ENCODE data around the gene TMEFF2. TPM values are rescaled to one million over a fixed set of nuclear protein-coding genes. Genes with fewer than 3 reads are reported as not detected.

TMEFF2 gene
- total and polyA plus RNA-seq, 7 experiments from 2014 or later, result not detected

- Histone ChIP-seq H3K27me3 (ENCODE audit: control insufficient read depth in 2 of 2, insufficient read depth in 2 of 2, low read length in 2 of 2) (no peaks in the 10 kb centered on the region), H3K4me3 (ENCODE audit: low read length) (no peak overlapping the region), H3K9me3 (ENCODE audit: control insufficient read depth in 2 of 3, low read length in 3 of 3) (no peaks in the 10 kb centered on the region), H3K4me1 (ENCODE audit: control insufficient read depth in 2 of 2, insufficient read depth in 2 of 2, low read length in 2 of 2) (peaks cover 0 to 5% of the 10 kb centered on the region in 2 donors), H3K36me3 (ENCODE audit: control insufficient read depth in 2 of 3, insufficient read depth in 3 of 3, low read length in 3 of 3) (no peaks in the 10 kb centered on the region), H3K27ac (ENCODE audit: low read depth, low read length) (no peak overlapping the region)
- H3K27me3 Mint-ChIP-seq, result peaks cover 5 to 34% (median 11%) of the 10 kb centered on the region in 5 donors
- POLR2A ChIA-PET, result no interaction called here
- intact Hi-C loops (cut with micrococcal nuclease), result no loop called here
- no peak overlapping the region for H3K4me3 Mint-ChIP-seq
- no peak for DNase-seq
- peaks cover 6 to 22% (median 15%) of the 10 kb centered on the region in 7 donors for H3K4me1 Mint-ChIP-seq
- no peaks in the 10 kb centered on the region for H3K9me3 Mint-ChIP-seq
- H3K36me3 Mint-ChIP-seq, result no peaks in the 10 kb centered on the region
- CTCF ChIA-PET, result no interaction called here
- no peak for ATAC-seq
- no peak overlapping the region for H3K27ac Mint-ChIP-seq
These were observed 125.8 kb downstream of the TMEFF2 start for GRCh38 chr2:192068966-192069365.

GRCh38 chr2:192067631-192068030, 127.1 kb downstream of the TMEFF2 start:
- intact Hi-C loops (cut with micrococcal nuclease), result no loop called here
- no peaks in the 10 kb centered on the region for H3K36me3 Mint-ChIP-seq
- ATAC-seq, result no peak
- no peak overlapping the region for H3K27ac ChIP-seq (ENCODE audit: low read depth, low read length)
- H3K9me3 ChIP-seq (ENCODE audit: control insufficient read depth in 2 of 3, low read length in 3 of 3), result no peaks in the 10 kb centered on the region
- H3K27me3 ChIP-seq (ENCODE audit: control insufficient read depth in 2 of 2, insufficient read depth in 2 of 2, low read length in 2 of 2), result no peaks in the 10 kb centered on the region
- peaks cover 5 to 34% (median 20%) of the 10 kb centered on the region in 5 donors for H3K27me3 Mint-ChIP-seq
- ChIA-PET CTCF (no interaction called here), POLR2A (no interaction called here)
- H3K9me3 Mint-ChIP-seq, result no peaks in the 10 kb centered on the region
- peaks cover 0 to 2% of the 10 kb centered on the region in 2 donors for H3K4me1 ChIP-seq (ENCODE audit: control insufficient read depth in 2 of 2, insufficient read depth in 2 of 2, low read length in 2 of 2)
- no peak overlapping the region for H3K27ac Mint-ChIP-seq
- no peak overlapping the region for H3K4me3 ChIP-seq (ENCODE audit: low read length)
- no peaks in the 10 kb centered on the region for H3K36me3 ChIP-seq (ENCODE audit: control insufficient read depth in 2 of 3, insufficient read depth in 3 of 3, low read length in 3 of 3)
- peaks cover under 1 to 16% (median 9%) of the 10 kb centered on the region in 7 donors for H3K4me1 Mint-ChIP-seq
- no peak for DNase-seq
- no peak overlapping the region for H3K4me3 Mint-ChIP-seq

- intact Hi-C loops (cut with micrococcal nuclease), result no loop called here
- Histone ChIP-seq H3K36me3 (ENCODE audit: control insufficient read depth in 2 of 3, insufficient read depth in 3 of 3, low read length in 3 of 3) (no peaks in the 10 kb centered on the region), H3K27me3 (ENCODE audit: control insufficient read depth in 2 of 2, insufficient read depth in 2 of 2, low read length in 2 of 2) (no peaks in the 10 kb centered on the region), H3K27ac (ENCODE audit: low read depth, low read length) (no peak overlapping the region), H3K9me3 (ENCODE audit: control insufficient read depth in 2 of 3, low read length in 3 of 3) (no peaks in the 10 kb centered on the region), H3K4me1 (ENCODE audit: control insufficient read depth in 2 of 2, insufficient read depth in 2 of 2, low read length in 2 of 2) (no peaks in the 10 kb centered on the region), H3K4me3 (ENCODE audit: low read length) (no peak overlapping the region)
- DNase-seq (no peak), ATAC-seq (no peak)
- ChIA-PET POLR2A (no interaction called here), CTCF (interaction anchor here (0.7 kb wide), 1 partner anchor 35 kb away, joined by 4 read pairs; no protein-coding TSS in a partner anchor)
- H3K27ac Mint-ChIP-seq, result no peak overlapping the region
- no peak overlapping the region for H3K4me3 Mint-ChIP-seq
- peaks cover 5 to 34% (median 23%) of the 10 kb centered on the region in 5 donors for H3K27me3 Mint-ChIP-seq
- no peaks in the 10 kb centered on the region for H3K9me3 Mint-ChIP-seq
- H3K36me3 Mint-ChIP-seq, result no peaks in the 10 kb centered on the region
- H3K4me1 Mint-ChIP-seq, result no peaks in the 10 kb centered on the region
These were observed 130.3 kb downstream of the TMEFF2 start for GRCh38 chr2:192064459-192064858.

DNA sequence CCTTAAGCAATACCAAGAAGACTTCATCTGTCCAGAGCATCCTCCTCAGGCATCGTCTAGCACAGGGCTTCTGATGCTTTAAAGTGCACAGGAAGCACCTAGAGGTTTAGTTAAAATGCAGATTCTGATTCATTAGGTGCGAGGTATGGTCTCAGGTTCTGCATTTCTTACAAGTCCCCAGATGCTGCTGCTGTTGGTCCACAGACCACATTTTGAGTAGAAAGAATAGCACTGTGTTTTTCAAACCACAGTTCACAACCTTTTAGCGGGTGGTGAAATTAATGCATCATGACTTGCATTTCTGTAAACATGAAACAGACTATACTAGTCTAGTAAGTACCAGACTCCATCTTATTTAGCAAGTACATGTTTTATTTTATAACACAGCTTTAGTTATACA, 134.6 kb downstream of the TMEFF2 start:
- no peak overlapping the region for H3K4me3 ChIP-seq (ENCODE audit: low read length)
- H3K4me1 ChIP-seq (ENCODE audit: control insufficient read depth in 2 of 2, insufficient read depth in 2 of 2, low read length in 2 of 2), result no peaks in the 10 kb centered on the region
- H3K36me3 ChIP-seq (ENCODE audit: control insufficient read depth in 2 of 3, insufficient read depth in 3 of 3, low read length in 3 of 3), result no peaks in the 10 kb centered on the region
- ChIA-PET CTCF (no interaction called here), POLR2A (no interaction called here)
- DNase-seq (no peak), ATAC-seq (no peak)
- no peak overlapping the region for H3K27ac ChIP-seq (ENCODE audit: low read depth, low read length)
- no peaks in the 10 kb centered on the region for H3K27me3 ChIP-seq (ENCODE audit: control insufficient read depth in 2 of 2, insufficient read depth in 2 of 2, low read length in 2 of 2)
- Mint-ChIP-seq H3K4me3 (no peak overlapping the region), H3K9me3 (no peaks in the 10 kb centered on the region), H3K27me3 (peaks cover 3 to 20% (median 16%) of the 10 kb centered on the region in 5 donors), H3K4me1 (peaks cover 0 to 2% (median 0%) of the 10 kb centered on the region in 7 donors), H3K27ac (no peak overlapping the region), H3K36me3 (no peaks in the 10 kb centered on the region)
- no peaks in the 10 kb centered on the region for H3K9me3 ChIP-seq (ENCODE audit: control insufficient read depth in 2 of 3, low read length in 3 of 3)
- intact Hi-C loops (cut with micrococcal nuclease), result no loop called here

DNA sequence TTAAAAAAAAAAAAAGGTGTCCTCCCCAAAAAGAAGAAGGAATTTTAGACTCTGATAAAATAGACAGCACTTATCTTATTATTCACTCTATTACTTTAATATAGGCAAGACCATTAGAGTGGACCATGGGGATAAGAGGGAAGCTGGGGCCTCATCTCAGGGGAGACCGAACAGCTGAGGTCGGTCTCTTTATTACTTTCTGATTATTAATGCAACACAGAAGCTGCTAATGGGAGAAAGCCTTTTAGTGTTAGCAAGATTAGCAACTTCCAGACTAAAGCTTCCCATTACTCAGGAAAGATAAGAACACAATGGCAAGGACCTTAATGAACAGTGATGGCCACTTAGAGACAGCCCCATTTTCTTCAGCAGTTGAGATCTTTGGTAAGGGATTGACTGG, 135.5 kb downstream of the TMEFF2 start:
- Mint-ChIP-seq H3K27me3 (peaks cover 0 to 21% (median 15%) of the 10 kb centered on the region in 5 donors), H3K36me3 (no peaks in the 10 kb centered on the region), H3K27ac (no peak overlapping the region), H3K4me3 (no peak overlapping the region), H3K4me1 (peaks cover 0 to 2% (median 0%) of the 10 kb centered on the region in 7 donors), H3K9me3 (no peaks in the 10 kb centered on the region)
- no peak for ATAC-seq
- no peak overlapping the region for H3K27ac ChIP-seq (ENCODE audit: low read depth, low read length)
- ChIA-PET CTCF (no interaction called here), POLR2A (no interaction called here)
- H3K9me3 ChIP-seq (ENCODE audit: control insufficient read depth in 2 of 3, low read length in 3 of 3), result no peaks in the 10 kb centered on the region
- H3K4me3 ChIP-seq (ENCODE audit: low read length), result no peak overlapping the region
- no peak for DNase-seq
- intact Hi-C loops (cut with micrococcal nuclease), result no loop called here
- no peaks in the 10 kb centered on the region for H3K4me1 ChIP-seq (ENCODE audit: control insufficient read depth in 2 of 2, insufficient read depth in 2 of 2, low read length in 2 of 2)
- H3K27me3 ChIP-seq (ENCODE audit: control insufficient read depth in 2 of 2, insufficient read depth in 2 of 2, low read length in 2 of 2), result no peaks in the 10 kb centered on the region
- no peaks in the 10 kb centered on the region for H3K36me3 ChIP-seq (ENCODE audit: control insufficient read depth in 2 of 3, insufficient read depth in 3 of 3, low read length in 3 of 3)

- DNase-seq (no peak), ATAC-seq (no peak)
- Histone ChIP-seq H3K27me3 (ENCODE audit: control insufficient read depth in 2 of 2, insufficient read depth in 2 of 2, low read length in 2 of 2) (no peaks in the 10 kb centered on the region), H3K4me1 (ENCODE audit: control insufficient read depth in 2 of 2, insufficient read depth in 2 of 2, low read length in 2 of 2) (no peaks in the 10 kb centered on the region), H3K4me3 (ENCODE audit: low read length) (no peak overlapping the region), H3K27ac (ENCODE audit: low read depth, low read length) (no peak overlapping the region), H3K36me3 (ENCODE audit: control insufficient read depth in 2 of 3, insufficient read depth in 3 of 3, low read length in 3 of 3) (no peaks in the 10 kb centered on the region), H3K9me3 (ENCODE audit: control insufficient read depth in 2 of 3, low read length in 3 of 3) (no peaks in the 10 kb centered on the region)
- no peak overlapping the region for H3K4me3 Mint-ChIP-seq
- no peaks in the 10 kb centered on the region for H3K36me3 Mint-ChIP-seq
- no peaks in the 10 kb centered on the region for H3K9me3 Mint-ChIP-seq
- intact Hi-C loops (cut with micrococcal nuclease), result no loop called here
- ChIA-PET CTCF (no interaction called here), POLR2A (no interaction called here)
- H3K27me3 Mint-ChIP-seq, result peaks cover 10 to 24% (median 12%) of the 10 kb centered on the region in 5 donors
- peaks cover 0 to 2% (median 0%) of the 10 kb centered on the region in 7 donors for H3K4me1 Mint-ChIP-seq
- H3K27ac Mint-ChIP-seq, result no peak overlapping the region
These were observed 140.8 kb downstream of the TMEFF2 start for GRCh38 chr2:192053921-192054320.

GRCh38 chr2:192051533-192051932, 143.2 kb downstream of the TMEFF2 start:
- intact Hi-C loops (cut with micrococcal nuclease), result no loop called here
- Histone ChIP-seq H3K27me3 (ENCODE audit: control insufficient read depth in 2 of 2, insufficient read depth in 2 of 2, low read length in 2 of 2) (no peaks in the 10 kb centered on the region), H3K27ac (ENCODE audit: low read depth, low read length) (no peak overlapping the region), H3K4me1 (ENCODE audit: control insufficient read depth in 2 of 2, insufficient read depth in 2 of 2, low read length in 2 of 2) (no peaks in the 10 kb centered on the region), H3K9me3 (ENCODE audit: control insufficient read depth in 2 of 3, low read length in 3 of 3) (no peaks in the 10 kb centered on the region), H3K36me3 (ENCODE audit: control insufficient read depth in 2 of 3, insufficient read depth in 3 of 3, low read length in 3 of 3) (no peaks in the 10 kb centered on the region), H3K4me3 (ENCODE audit: low read length) (no peak overlapping the region)
- DNase-seq (no peak), ATAC-seq (no peak)
- Mint-ChIP-seq H3K27ac (no peak overlapping the region), H3K27me3 (peaks cover 9 to 27% (median 12%) of the 10 kb centered on the region in 5 donors), H3K9me3 (no peaks in the 10 kb centered on the region), H3K4me3 (no peak overlapping the region), H3K4me1 (peaks cover 0 to 2% (median 0%) of the 10 kb centered on the region in 7 donors), H3K36me3 (no peaks in the 10 kb centered on the region)
- ChIA-PET POLR2A (no interaction called here), CTCF (no interaction called here)

All from naive thymus-derived CD4-positive, alpha-beta T cell (primary cell).